IPS DF 6.9 (cell line): ENCODE data around the gene PLEKHG4B.
"Not testable (repeated sequence)": the region's sequence is repeated elsewhere in the genome, so short reads cannot be mapped to it uniquely, and the experiment has no call there.

Source experiments
- DNase-seq: peaks from one replicate; pipeline ENCODE4 v3.0.0-alpha.2; 2013; ENCODE audit warnings: low read depth, low spot score
- H3K27ac ChIP-seq: one replicate; pipeline ENCODE4 v1.5.1; 2013; ENCODE audit warnings: low read length, control low read depth
- H3K27me3 ChIP-seq: 2 replicates; pipeline ENCODE4 v1.6.1; 2013; ENCODE audit warnings: mild to moderate bottlenecking, low read length; ENCODE audit not compliant: control insufficient read depth, insufficient read depth
- H3K36me3 ChIP-seq: 2 replicates; pipeline ENCODE4 v1.6.1; 2013; ENCODE audit warnings: low read length; ENCODE audit not compliant: control insufficient read depth, insufficient read depth
- H3K4me1 ChIP-seq: 2 replicates; pipeline ENCODE4 v1.6.1; 2013; ENCODE audit warnings: low read length; ENCODE audit not compliant: control insufficient read depth, insufficient read depth
- H3K4me3 ChIP-seq: 2 replicates; pipeline ENCODE4 v1.5.1; 2013; ENCODE audit warnings: mild to moderate bottlenecking, low read length
- H3K9me3 ChIP-seq: 2 replicates; pipeline ENCODE4 v1.6.1; 2013; ENCODE audit warnings: low read length, inconsistent platforms; ENCODE audit not compliant: control insufficient read depth, insufficient read depth
- WGBS: extraction: QIAGEN DNeasy Blood & Tissue Kit; methylation state at CpG from one replicate; pipeline ENCODE4 v1.1.7; 2013; ENCODE audit warnings: mixed read lengths, missing lambda C conversion rate; ENCODE audit not compliant: insufficient read length, insufficient coverage; 5-methylcytosine and 5-hydroxymethylcytosine counted together

Gene PLEKHG4B

GRCh38 chr5:54876-55569 is 36.9 kb upstream of the PLEKHG4B start:
- WGBS: no CpG with 5 or more reads among the region's 28 CpGs
- no peak for DNase-seq
- Histone ChIP-seq H3K4me1 (peaks cover 8% of the 10 kb centered on the region), H3K36me3 (no peaks in the 10 kb centered on the region; the same call in 1 of the 2 replicates), H3K27me3 (no peaks in the 10 kb centered on the region), H3K27ac (no peak overlapping the region), H3K4me3 (no peak overlapping the region), H3K9me3 (no peaks in the 10 kb centered on the region)

GRCh38 chr5:56561-57290 is 35.2 kb upstream of the PLEKHG4B start:
- Histone ChIP-seq H3K27me3 (no peaks in the 10 kb centered on the region), H3K4me3 (no peak overlapping the region), H3K36me3 (no peaks in the 10 kb centered on the region), H3K27ac (no peak overlapping the region), H3K4me1 (peaks cover 8% of the 10 kb centered on the region), H3K9me3 (no peaks in the 10 kb centered on the region)
- WGBS: no CpG with 5 or more reads among the region's 9 CpGs
- DNase-seq: no peak

- H3K4me3 ChIP-seq, DNase-seq, H3K9me3 ChIP-seq, H3K27me3 ChIP-seq, H3K27ac ChIP-seq, H3K4me1 ChIP-seq, H3K36me3 ChIP-seq: not testable (repeated sequence)
- WGBS: no CpG with 5 or more reads among the region's 1 CpG
Measured at GRCh38 chr5:60250-60649, 31.7 kb upstream of the PLEKHG4B start.

DNA sequence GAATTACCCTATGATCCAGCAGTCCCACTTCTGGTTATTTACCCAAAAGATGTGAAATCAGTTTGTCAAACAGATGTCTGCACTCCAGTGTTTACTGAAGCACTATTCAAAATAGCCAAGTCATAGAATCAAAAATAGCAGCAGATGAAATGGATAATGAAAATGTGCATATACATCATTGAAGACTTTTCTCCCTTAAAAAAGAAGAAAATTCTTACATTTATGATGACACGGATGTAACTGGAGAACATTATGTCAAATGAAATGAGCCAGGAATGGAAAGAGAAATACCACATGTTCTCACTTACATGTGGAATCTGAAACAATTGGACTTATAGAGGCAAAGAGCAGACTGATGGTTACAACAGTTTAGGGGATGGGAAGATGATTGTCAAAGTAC is 21.5 kb upstream of the PLEKHG4B start:
- WGBS: no CpG with 5 or more reads among the region's 1 CpG
- H3K27me3 ChIP-seq: no peaks in the 10 kb centered on the region
- no peaks in the 10 kb centered on the region for H3K9me3 ChIP-seq
- H3K27ac ChIP-seq: no peak overlapping the region
- H3K4me3 ChIP-seq: no peak overlapping the region
- H3K4me1 ChIP-seq: peaks cover 3% of the 10 kb centered on the region; the same call in 1 of the 2 replicates
- H3K36me3 ChIP-seq: no peaks in the 10 kb centered on the region
- DNase-seq: no peak

GRCh38 chr5:72316-73180 is 19.4 kb upstream of the PLEKHG4B start:
- no CpG with 5 or more reads among the region's 31 CpGs for WGBS
- H3K9me3 ChIP-seq, H3K27me3 ChIP-seq, H3K36me3 ChIP-seq, DNase-seq, H3K27ac ChIP-seq, H3K4me1 ChIP-seq, H3K4me3 ChIP-seq: not testable (repeated sequence)

DNA sequence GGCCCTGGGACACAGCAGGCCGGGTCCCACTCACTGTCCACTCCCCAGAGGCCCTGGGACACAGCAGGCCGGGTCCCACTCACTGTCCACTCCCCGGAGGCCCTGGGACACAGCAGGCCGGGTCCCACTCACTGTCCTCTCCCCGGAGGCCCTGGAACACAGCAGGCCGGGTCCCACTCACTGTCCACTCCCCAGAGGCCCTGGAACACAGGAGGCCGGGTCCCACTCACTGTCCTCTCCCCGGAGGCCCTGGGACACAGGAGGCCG is 18.9 kb upstream of the PLEKHG4B start:
- no CpG with 5 or more reads among the region's 9 CpGs for WGBS
- DNase-seq, H3K4me3 ChIP-seq, H3K27ac ChIP-seq, H3K27me3 ChIP-seq, H3K4me1 ChIP-seq, H3K36me3 ChIP-seq, H3K9me3 ChIP-seq: not testable (repeated sequence)

DNA sequence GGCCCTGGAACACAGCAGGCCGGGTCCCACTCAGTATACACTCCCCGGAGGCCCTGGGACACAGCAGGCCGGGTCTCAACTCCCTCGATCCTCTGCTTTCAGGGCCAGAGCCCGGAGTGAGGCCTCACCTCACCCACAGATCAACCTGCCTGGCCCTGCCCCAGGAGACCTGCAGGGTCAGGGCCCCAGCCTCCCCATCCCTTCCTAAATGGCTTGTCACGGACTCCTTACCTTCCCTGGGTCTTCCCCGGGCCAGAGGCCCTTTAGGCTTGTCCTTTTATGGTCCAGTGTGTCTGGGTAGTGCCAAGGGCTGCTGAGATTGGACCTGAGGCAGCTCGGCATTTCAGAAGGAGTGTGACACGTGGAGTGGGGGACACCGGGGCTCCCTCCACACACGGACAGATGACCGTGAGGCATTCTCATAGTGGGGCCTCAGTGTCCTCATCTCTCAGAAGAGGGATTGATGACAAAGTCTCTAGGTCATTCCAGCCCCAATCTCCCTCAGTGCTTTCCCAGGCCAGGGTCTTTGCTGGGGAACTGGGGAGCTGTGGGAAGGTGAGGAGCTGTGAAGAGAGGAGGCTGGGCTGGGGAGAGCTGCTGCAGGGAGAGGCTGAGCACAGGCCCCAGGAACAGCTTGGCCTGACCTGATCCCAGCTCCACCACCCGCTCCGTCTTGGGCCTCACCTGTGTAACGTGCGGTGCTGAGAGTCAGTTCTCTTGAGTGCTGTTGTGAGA is 18.0 kb upstream of the PLEKHG4B start:
- no peaks in the 10 kb centered on the region for H3K27me3 ChIP-seq
- no peaks in the 10 kb centered on the region for H3K9me3 ChIP-seq
- H3K27ac ChIP-seq: no peak overlapping the region
- no peak overlapping the region for H3K4me3 ChIP-seq
- peaks cover 4% of the 10 kb centered on the region for H3K4me1 ChIP-seq
- WGBS: no CpG with 5 or more reads among the region's 16 CpGs
- H3K36me3 ChIP-seq: no peaks in the 10 kb centered on the region
- no peak for DNase-seq

GRCh38 chr5:74503-75109 is 17.4 kb upstream of the PLEKHG4B start:
- Histone ChIP-seq H3K4me3 (no peak overlapping the region), H3K9me3 (no peaks in the 10 kb centered on the region), H3K27ac (no peak overlapping the region), H3K27me3 (no peaks in the 10 kb centered on the region), H3K36me3 (no peaks in the 10 kb centered on the region), H3K4me1 (peaks cover 4% of the 10 kb centered on the region)
- no peak for DNase-seq
- WGBS: 100% methylated on average over 1 of the region's 15 CpGs

DNA sequence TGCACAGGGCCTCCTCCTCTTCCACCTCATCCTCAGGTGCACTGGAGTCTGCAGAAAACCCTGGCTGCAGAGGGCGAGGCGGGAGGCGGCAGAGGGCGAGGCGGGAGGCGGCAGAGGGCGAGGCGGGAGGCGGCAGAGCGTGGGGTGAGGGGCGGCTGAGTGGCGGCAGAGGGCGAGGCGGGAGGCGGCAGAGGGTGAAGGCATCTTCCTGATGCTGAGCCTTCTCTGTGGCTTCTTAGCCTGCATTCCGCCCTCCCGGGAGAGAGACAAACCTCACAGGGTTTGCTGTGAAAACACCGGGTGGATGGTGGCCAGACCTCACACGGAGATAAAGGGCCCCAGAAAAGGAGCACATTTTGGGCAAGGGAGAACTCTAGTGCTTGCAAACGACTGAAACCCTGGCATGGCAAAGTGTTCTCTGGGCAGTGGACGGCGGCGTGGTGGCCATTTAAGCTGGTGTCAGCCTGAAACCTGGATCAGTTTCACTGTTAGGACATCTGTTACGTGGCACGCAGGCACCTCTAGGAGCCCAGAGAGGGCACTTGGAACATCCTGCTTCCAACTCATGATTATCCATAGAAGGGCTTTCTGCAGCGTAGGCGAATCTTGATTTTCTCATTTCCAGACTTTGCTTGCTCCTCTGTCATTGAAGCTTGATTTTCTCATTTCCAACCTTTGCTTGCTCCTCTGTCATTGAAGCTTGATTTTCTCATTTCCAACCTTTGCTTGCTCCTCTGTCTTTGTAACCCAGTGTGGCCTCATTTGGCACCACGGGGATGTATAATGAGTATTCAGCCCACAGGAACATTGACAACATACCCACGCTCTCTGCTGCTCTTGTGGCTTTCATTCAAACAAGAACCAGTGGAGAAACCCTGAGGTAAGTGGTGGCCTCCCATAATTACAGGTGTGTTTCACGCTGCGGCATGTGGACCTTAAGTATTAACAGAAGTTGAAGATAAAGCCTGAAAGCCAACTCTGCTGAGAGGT is 16.3 kb upstream of the PLEKHG4B start:
- DNase-seq: no peak
- Histone ChIP-seq H3K4me3 (no peak overlapping the region), H3K36me3 (no peaks in the 10 kb centered on the region), H3K9me3 (no peaks in the 10 kb centered on the region), H3K27me3 (no peaks in the 10 kb centered on the region), H3K27ac (no peak overlapping the region), H3K4me1 (peaks cover 4% of the 10 kb centered on the region)
- WGBS: no CpG with 5 or more reads among the region's 31 CpGs
